ENCODE measurements around the gene RRP8. TPM values are rescaled to one million over a fixed set of nuclear protein-coding genes. Genes with fewer than 3 reads are reported as not detected.

The RRP8 gene
- total and polyA plus RNA-seq, 12 donors = 9.4 to 34.8 (median 22.3) TPM

- DNase-seq = no peak
- H3K4me3 ChIP-seq = no peak overlapping the region
- 88 to 100% (median 93%) methylated on average over 2 of the region's 2 CpGs for WGBS, 4 donors
- no peak overlapping the region for H3K27ac ChIP-seq
- intact Hi-C loops (cut with DNase I) = no loop called here
- TF ChIP-seq CTCF (IDR thresholded peaks at IDR 0.05) = no peak
- TF ChIP-seq POLR2A (IDR thresholded peaks at IDR 0.05) = no peak
- peaks cover 0 to 13% (median 5%) of the 10 kb centered on the region in 3 donors for H3K9me3 ChIP-seq (replicated peaks in 1 of 3)
- H3K36me3 ChIP-seq (replicated peaks in 1 of 2) = no peaks in the 10 kb centered on the region
- peaks cover 6 to 16% of the 10 kb centered on the region in 2 donors for H3K4me1 ChIP-seq (replicated peaks in 1 of 2)
- no peaks in the 10 kb centered on the region for H3K27me3 ChIP-seq
Measured at GRCh38 chr11:6579681-6580080, 23.7 kb downstream of the RRP8 start.

GRCh38 chr11:6578134-6578533, 25.3 kb downstream of the RRP8 start:
- peaks cover 0 to under 1% (median 0%) of the 10 kb centered on the region in 3 donors for H3K9me3 ChIP-seq (replicated peaks in 1 of 3)
- WGBS, 4 donors = 80 to 100% (median 89%) methylated on average over 1 of the region's 1 CpG
- H3K4me1 ChIP-seq (replicated peaks in 1 of 2) = peaks cover 6 to 16% of the 10 kb centered on the region in 2 donors
- TF ChIP-seq POLR2A (IDR thresholded peaks at IDR 0.05) (no peak), CTCF (IDR thresholded peaks at IDR 0.05) (no peak)
- H3K36me3 ChIP-seq (replicated peaks in 1 of 2) = no peaks in the 10 kb centered on the region
- intact Hi-C loops (cut with DNase I) = no loop called here
- H3K27me3 ChIP-seq = no peaks in the 10 kb centered on the region
- H3K27ac ChIP-seq = no peak overlapping the region
- H3K4me3 ChIP-seq = no peak overlapping the region
- no peak for DNase-seq

GRCh38 chr11:6576471-6577373, 26.7 kb downstream of the RRP8 start:
- no peaks in the 10 kb centered on the region for H3K36me3 ChIP-seq (replicated peaks in 1 of 2)
- DNase-seq = peak in 5 of 7 donors; percentile 29 to 73 (median 45)
- H3K27ac ChIP-seq = peak overlapping the region in 2 of 5 donors; percentile 31 to 60
- no peak overlapping the region for H3K4me3 ChIP-seq
- no peaks in the 10 kb centered on the region for H3K27me3 ChIP-seq
- H3K4me1 ChIP-seq (replicated peaks in 1 of 2) = peaks cover 11 to 16% of the 10 kb centered on the region in 2 donors
- intact Hi-C loops (cut with DNase I) = no loop called here
- H3K9me3 ChIP-seq (replicated peaks in 1 of 3) = no peaks in the 10 kb centered on the region
- 43 to 67% (median 51%) methylated on average over 5 to 6 of the region's 6 CpGs for WGBS, 4 donors
- TF ChIP-seq POLR2A (IDR thresholded peaks at IDR 0.05) (no peak), CTCF (IDR thresholded peaks at IDR 0.05) (no peak)

- H3K27me3 ChIP-seq = no peaks in the 10 kb centered on the region
- no peak overlapping the region for H3K27ac ChIP-seq
- WGBS, 4 donors = 85 to 89% (median 87%) methylated on average over 6 of the region's 6 CpGs
- TF ChIP-seq CTCF (IDR thresholded peaks at IDR 0.05) = no peak
- TF ChIP-seq POLR2A (IDR thresholded peaks at IDR 0.05) = no peak
- intact Hi-C loops (cut with DNase I) = no loop called here
- no peaks in the 10 kb centered on the region for H3K9me3 ChIP-seq (replicated peaks in 1 of 3)
- H3K4me3 ChIP-seq = no peak overlapping the region
- no peaks in the 10 kb centered on the region for H3K36me3 ChIP-seq (replicated peaks in 1 of 2)
- DNase-seq = no peak
- peaks cover 11 to 16% of the 10 kb centered on the region in 2 donors for H3K4me1 ChIP-seq (replicated peaks in 1 of 2)
Measured at GRCh38 chr11:6574816-6575715, 28.4 kb downstream of the RRP8 start.
